HepG2 (cell line): ENCODE data around the gene ACOT13. TPM values are rescaled to one million over a fixed set of nuclear protein-coding genes. Genes with fewer than 3 reads are reported as not detected.

Experiments used
- BHLHE40 ChIP-seq: IDR thresholded peaks from 2 replicates; pipeline ENCODE4 v1.6.1; 2011; ENCODE audit warnings: low read length, improper control_type of control experiment
- CBX2 ChIP-seq, 2 experiments: fragments of 200-600 bp in 1 of 2; sonication (generic); formaldehyde crosslinking in 1 of 2; IDR thresholded peaks; 2 replicates each; pipeline versions ENCODE4 v1.7.0 to v1.8.1; 2018 to 2022; ENCODE audit warnings: low read depth in 2 of 2, low read length in 1 of 2, mild to moderate bottlenecking in 1 of 2, missing genetic modification reagents in 1 of 2
- FOXP1 ChIP-seq, 2 experiments: fragments of 450-650 bp in 1 of 2; IDR thresholded peaks; 2 replicates each; pipeline ENCODE4 v1.6.1; 2017 to 2018; ENCODE audit warnings: antibody characterized with exemption in 1 of 2
- JARID2 ChIP-seq: sonication (generic); formaldehyde crosslinking; IDR thresholded peaks from 2 replicates; pipeline ENCODE4 v1.8.1; 2023; ENCODE audit warnings: missing genetic modification reagents, inconsistent platforms; ENCODE audit not compliant: insufficient replicate concordance
- MATR3 ChIP-seq: sonication (generic); formaldehyde crosslinking; IDR thresholded peaks from 2 replicates; pipeline ENCODE4 v1.4.0; 2020; ENCODE audit warnings: missing genetic modification reagents
- NR3C1 ChIP-seq: sonication (generic); formaldehyde crosslinking; IDR thresholded peaks from 2 replicates; pipeline ENCODE4 v1.4.0; 2020; ENCODE audit warnings: missing genetic modification reagents
- PRDM4 ChIP-seq: sonication (generic); formaldehyde crosslinking; IDR thresholded peaks from 2 replicates; pipeline ENCODE4 v1.9.0; 2021; ENCODE audit warnings: missing genetic modification reagents, borderline replicate concordance
- PTBP1 ChIP-seq: fragments of 200-400 bp; formaldehyde crosslinking; IDR thresholded peaks from 2 replicates; pipeline ENCODE4 v1.6.1; 2018; ENCODE audit warnings: low read length, low read depth; ENCODE audit not compliant: poor library complexity, severe bottlenecking
- RFX1 ChIP-seq: fragments of 450-650 bp; IDR thresholded peaks from 2 replicates; pipeline ENCODE4 v1.6.1; 2017
- SMYD3 ChIP-seq: sonication (generic); formaldehyde crosslinking; IDR thresholded peaks from 2 replicates; pipeline ENCODE4 v1.8.1; 2023; ENCODE audit warnings: mild to moderate bottlenecking, missing genetic modification reagents
- SRY ChIP-seq: sonication (generic); formaldehyde crosslinking; IDR thresholded peaks from 2 replicates; pipeline ENCODE4 v1.8.0; 2022; ENCODE audit warnings: mild to moderate bottlenecking, missing genetic modification reagents
- TSC22D2 ChIP-seq: sonication (generic); formaldehyde crosslinking; IDR thresholded peaks from 2 replicates; pipeline ENCODE4 v1.5.1; 2020; ENCODE audit warnings: missing genetic modification reagents, mild to moderate bottlenecking, borderline replicate concordance
- XRCC5 ChIP-seq: fragments of 200-400 bp; formaldehyde crosslinking; optimal IDR thresholded peaks from 2 replicates; pipeline ENCODE3; 2017; ENCODE audit warnings: mild to moderate bottlenecking, low read length
- ZMAT5 ChIP-seq: sonication (generic); formaldehyde crosslinking; IDR thresholded peaks from 2 replicates; pipeline ENCODE4 v1.5.0; 2020; ENCODE audit warnings: mild to moderate bottlenecking, low read depth, missing genetic modification reagents, borderline replicate concordance
- ZMYM4 ChIP-seq: sonication (generic); formaldehyde crosslinking; IDR thresholded peaks from 2 replicates; pipeline ENCODE4 v1.8.1; 2023; ENCODE audit warnings: mild to moderate bottlenecking, missing genetic modification reagents
- ZNF251 ChIP-seq: sonication (generic); formaldehyde crosslinking; IDR thresholded peaks from 2 replicates; pipeline ENCODE4 v1.9.0; 2021; ENCODE audit warnings: mild to moderate bottlenecking, missing genetic modification reagents
- ZNF441 ChIP-seq: sonication (generic); formaldehyde crosslinking; IDR thresholded peaks from 2 replicates; pipeline ENCODE4 v1.7.0; 2021; ENCODE audit warnings: missing genetic modification reagents, borderline replicate concordance
- ZNF710 ChIP-seq: sonication (generic); formaldehyde crosslinking; IDR thresholded peaks from 2 replicates; pipeline ENCODE4 v1.5.0; 2020; ENCODE audit warnings: mild to moderate bottlenecking, missing genetic modification reagents, borderline replicate concordance
- ZNF839 ChIP-seq: sonication (generic); formaldehyde crosslinking; IDR thresholded peaks from 2 replicates; pipeline ENCODE4 v1.4.0; 2020; ENCODE audit warnings: missing genetic modification reagents, mild to moderate bottlenecking, borderline replicate concordance
- ZNF850 ChIP-seq: sonication (generic); formaldehyde crosslinking; conservative IDR thresholded peaks from 2 replicates; pipeline ENCODE4 v1.9.0; 2021; ENCODE audit warnings: mild to moderate bottlenecking, missing genetic modification reagents
- ZNF891 ChIP-seq: sonication (generic); formaldehyde crosslinking; IDR thresholded peaks from 2 replicates; pipeline ENCODE4 v1.5.0; 2020; ENCODE audit warnings: mild to moderate bottlenecking, missing genetic modification reagents
- polyA plus RNA-seq, 8 experiments: library from polyadenylated mRNA; depleted of rRNA in 3 of 8; stranded (reverse) in 7 of 8; unstranded in 1 of 8; fragments of >200 nt; fragmentation: Illumina TruSeq in 4 of 8; extraction: Trizol in 4 of 8; gene quantifications; 2 replicates each; pipeline versions ENCODE4 v1.2.1 to v1.2.3, GENCODE V29; 2011 to 2016; ENCODE audit warnings: low read depth in 4 of 8, missing spikeins in 1 of 8, mixed read lengths in 1 of 8; ENCODE audit not compliant: insufficient read depth in 1 of 8
- total RNA-seq, 5 experiments: library from RNA; depleted of rRNA; stranded (reverse); fragments of >200 nt; fragmentation: Illumina TruSeq; extraction: Trizol; gene quantifications; 2 replicates each; pipeline ENCODE4 v1.2.3, GENCODE V29; 2016; ENCODE audit warnings: low read depth in 1 of 5
- TF ChIP-seq, protein P1 (sequence below): sonication (generic); formaldehyde crosslinking; IDR thresholded peaks from 2 replicates; pipeline ENCODE4 v1.4.0; 2020; ENCODE audit warnings: missing genetic modification reagents

Gene ACOT13
- total and polyA plus RNA-seq, 2 of the 13 experiments (the other 11 are each of a cell fraction or from before 2014, with no cell fraction given): 31.5 to 45.1 TPM

DNA sequence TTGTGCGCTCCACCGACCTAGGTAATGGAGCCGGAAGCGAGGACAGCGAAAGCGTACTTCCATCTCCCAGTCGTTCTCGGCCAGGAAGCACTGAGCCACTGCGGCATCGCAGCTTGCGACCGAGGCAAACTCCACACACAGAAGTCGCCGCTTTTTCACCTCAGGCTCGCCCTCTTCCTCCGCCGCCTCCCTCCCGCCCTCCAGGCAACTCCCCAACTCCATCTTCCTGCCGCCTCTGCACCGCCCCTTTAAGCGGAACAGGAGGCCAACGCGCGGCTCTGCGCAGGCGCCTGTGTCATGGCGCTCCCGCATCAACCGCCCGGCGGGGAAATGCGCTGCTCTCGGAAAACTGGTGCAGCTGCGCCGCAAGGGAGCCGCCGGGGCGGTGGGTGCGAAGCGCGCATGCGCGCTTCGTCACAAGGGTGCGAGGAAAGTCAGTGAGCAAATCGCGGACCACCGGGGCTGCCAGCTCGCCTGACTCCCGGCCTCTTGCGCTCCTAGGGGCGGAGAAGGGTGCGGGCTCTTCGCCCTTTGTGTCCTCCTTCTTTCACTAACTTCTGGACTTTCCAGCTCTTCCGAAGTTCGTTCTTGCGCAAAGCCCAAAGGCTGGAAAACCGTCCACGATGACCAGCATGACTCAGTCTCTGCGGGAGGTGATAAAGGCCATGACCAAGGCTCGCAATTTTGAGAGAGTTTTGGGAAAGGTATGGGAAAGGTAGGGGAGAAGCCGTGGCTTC is at the start of gene ACOT13, which contains the start of gene TDP2 (continued):
- TF ChIP-seq ZNF850 (CRISPR knock-in tag): peak; percentile 75
- TF ChIP-seq SMYD3 (CRISPR knock-in tag): peak; percentile 95
- no peak for TF ChIP-seq MATR3 (CRISPR knock-in tag)
- TF ChIP-seq ZNF441 (CRISPR knock-in tag): peak; percentile 86; the same call in 1 of the 2 replicates
- no peak for TF ChIP-seq FOXP1 (IDR thresholded peaks at IDR 0.05)
- peak; percentile 77 for TF ChIP-seq FOXP1 (CRISPR knock-in tag; IDR thresholded peaks at IDR 0.05)
- peak; percentile 99 for TF ChIP-seq ZMYM4
- 0 out of 2 replicates have a peak, but pooled peaks have one; percentile 13 for TF ChIP-seq ZMAT5 (CRISPR knock-in tag)
- TF ChIP-seq SRY (CRISPR knock-in tag): peak; percentile 97
- no peak; the same call in 1 of the 2 replicates for TF ChIP-seq PRDM4 (CRISPR knock-in tag)
- peak; percentile 39 for TF ChIP-seq JARID2
- TF ChIP-seq BHLHE40: peak; percentile 63
- TF ChIP-seq ZNF891: peak; percentile 6; the same call in 1 of the 2 replicates
- TF ChIP-seq, protein P1, sequence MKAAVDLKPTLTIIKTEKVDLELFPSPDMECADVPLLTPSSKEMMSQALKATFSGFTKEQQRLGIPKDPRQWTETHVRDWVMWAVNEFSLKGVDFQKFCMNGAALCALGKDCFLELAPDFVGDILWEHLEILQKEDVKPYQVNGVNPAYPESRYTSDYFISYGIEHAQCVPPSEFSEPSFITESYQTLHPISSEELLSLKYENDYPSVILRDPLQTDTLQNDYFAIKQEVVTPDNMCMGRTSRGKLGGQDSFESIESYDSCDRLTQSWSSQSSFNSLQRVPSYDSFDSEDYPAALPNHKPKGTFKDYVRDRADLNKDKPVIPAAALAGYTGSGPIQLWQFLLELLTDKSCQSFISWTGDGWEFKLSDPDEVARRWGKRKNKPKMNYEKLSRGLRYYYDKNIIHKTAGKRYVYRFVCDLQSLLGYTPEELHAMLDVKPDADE (CRISPR knock-in tag): no peak
- peak; percentile 98 for TF ChIP-seq XRCC5
- TF ChIP-seq RFX1: no peak
- TF ChIP-seq ZNF251 (CRISPR knock-in tag): no peak
- TF ChIP-seq NR3C1 (CRISPR knock-in tag): no peak
- TF ChIP-seq CBX2 (IDR thresholded peaks at IDR 0.05; ENCODE audit: low read depth, low read length): no peak
- TF ChIP-seq CBX2 (CRISPR knock-in tag; IDR thresholded peaks at IDR 0.05; ENCODE audit: low read depth): peak; percentile 90; the same call in 1 of the 2 replicates
- peak; percentile 71; the same call in 1 of the 2 replicates for TF ChIP-seq TSC22D2 (CRISPR knock-in tag)
- peak; percentile 95 for TF ChIP-seq ZNF710
- TF ChIP-seq PTBP1: peak; percentile 95
- no peak for TF ChIP-seq ZNF839 (CRISPR knock-in tag)
